EL (cell line): ENCODE data around the gene DRGX.
A peak's percentile ranks its signal among the peaks of the same experiment; 100 is the strongest.

ENCODE experiments used
- DNase-seq: peaks from one replicate; pipeline ENCODE4 v3.0.0-alpha.2; 2016

Gene DRGX

GRCh38 chr10:49333192-49333591 is 62.7 kb downstream of the DRGX start:
- DNase-seq = no peak

DNA sequence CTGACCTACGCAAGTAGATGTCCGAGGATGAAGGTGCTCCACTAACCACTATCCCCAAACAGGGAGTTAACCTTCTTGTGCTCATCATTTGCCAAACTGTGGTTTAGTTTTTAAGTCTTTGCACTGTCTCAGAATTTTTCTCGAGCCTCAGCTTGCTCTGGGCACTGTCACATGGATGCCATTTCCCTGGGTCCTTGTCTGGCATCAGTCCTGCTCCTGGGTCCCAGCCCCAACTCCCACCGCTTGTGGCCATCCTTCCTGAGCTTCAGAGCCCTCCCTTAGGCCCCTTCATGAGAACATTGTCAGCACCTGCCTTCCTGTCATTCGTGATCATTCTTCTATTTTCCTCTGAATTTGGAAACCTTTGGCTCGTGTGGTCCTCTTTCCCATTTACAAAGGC is 63.1 kb downstream of the DRGX start:
- no peak for DNase-seq

GRCh38 chr10:49332333-49332732 is 63.6 kb downstream of the DRGX start:
- DNase-seq = no peak

GRCh38 chr10:49331431-49331830 is 64.5 kb downstream of the DRGX start:
- DNase-seq = no peak

- no peak for DNase-seq
Measured at GRCh38 chr10:49330127-49330665, 65.7 kb downstream of the DRGX start.

DNA sequence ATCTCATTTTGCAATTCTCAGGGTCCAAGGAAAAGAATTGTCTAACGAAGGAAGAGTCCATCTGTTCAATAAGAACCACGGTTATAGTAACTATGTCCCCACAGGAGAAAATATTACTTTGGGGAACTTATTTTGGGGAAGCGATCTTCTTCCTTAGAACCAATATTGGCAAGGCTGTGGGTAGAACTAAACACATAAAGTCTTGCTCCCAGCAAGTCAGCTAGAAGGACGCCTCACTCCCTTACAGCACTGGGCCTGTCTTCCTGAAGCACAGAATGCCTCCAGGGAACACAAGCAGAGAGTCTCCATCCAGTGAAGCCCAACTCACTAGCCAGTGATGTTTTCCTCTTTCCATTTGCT is 66.8 kb downstream of the DRGX start:
- no peak for DNase-seq

GRCh38 chr10:49328401-49329145 is 67.3 kb downstream of the DRGX start:
- DNase-seq = no peak

DNA sequence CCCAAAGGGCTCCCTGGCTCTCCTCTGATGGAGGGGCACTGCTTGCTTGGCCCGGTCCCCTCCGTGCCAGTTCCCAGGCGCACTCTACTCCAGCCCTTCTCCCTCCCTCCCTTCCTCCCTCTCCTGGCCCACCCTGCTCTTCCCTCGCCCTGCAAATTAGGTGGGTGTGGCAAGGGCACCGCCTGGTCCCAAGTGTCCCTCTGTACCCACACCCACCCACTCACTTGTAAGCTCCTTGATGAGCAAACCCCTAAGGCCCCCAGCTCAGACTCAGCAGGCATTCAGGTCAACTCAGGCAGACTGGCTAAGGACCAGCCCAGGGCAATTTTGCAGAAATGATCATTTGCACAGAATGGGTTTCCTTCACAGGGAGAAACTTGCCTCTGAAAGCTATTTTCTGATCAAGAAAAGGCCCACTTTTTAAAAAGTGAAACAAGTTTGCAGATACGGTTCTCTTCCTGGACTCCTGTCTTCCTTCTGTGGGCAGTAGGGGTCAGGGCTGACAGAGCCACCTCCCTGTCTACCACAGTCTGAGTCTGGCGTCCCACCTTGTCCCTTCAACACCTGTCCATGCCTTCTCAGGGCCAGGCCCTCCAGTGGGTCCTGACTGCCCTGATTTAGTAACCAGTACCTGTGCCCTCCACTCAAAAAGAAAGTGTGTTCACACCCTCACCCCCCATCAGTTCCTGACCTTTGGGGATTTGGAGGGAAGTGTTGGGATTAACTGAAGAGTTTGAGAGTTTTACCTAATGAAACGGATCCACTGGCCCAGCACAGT is 68.7 kb downstream of the DRGX start:
- no peak for DNase-seq

- DNase-seq = no peak
Measured at GRCh38 chr10:49325916-49326783, 69.7 kb downstream of the DRGX start.

DNA sequence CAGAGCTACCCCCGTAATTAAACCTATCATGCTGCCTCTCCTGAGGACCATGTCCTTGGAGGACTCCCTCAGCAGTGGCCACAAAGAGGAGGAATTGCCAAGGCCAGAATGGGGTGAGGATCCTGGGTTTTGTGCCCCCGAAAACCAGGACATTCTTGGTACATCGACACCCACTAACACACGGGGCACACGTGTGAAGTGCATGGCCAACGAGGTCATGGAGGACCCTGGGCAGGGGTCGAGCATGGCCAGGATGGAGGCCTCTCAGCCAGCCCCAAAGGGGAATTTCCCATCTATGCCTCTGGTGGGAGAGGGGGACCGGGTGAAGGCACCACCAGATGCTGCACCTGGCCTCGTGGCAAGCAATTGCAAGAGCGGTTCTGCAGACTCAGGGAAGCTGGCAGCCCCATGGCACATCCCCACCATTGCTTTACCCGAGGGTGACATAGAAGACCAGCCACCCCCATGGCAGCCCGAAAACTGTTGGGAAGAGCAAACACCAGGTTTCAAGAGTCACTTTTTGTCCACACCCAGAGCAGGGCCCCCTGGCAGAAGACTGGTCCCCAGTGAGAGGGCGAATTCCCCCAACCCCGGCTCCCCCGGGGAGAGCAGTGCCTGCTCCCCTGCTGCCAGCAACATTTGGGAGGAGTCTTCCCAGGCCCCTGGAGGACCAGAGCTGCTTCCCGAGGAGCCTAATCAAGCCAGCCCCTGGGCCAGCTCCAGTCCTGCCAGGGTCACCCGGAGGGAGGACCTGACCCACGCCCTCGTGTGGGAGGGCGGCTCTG is 70.6 kb downstream of the DRGX start:
- no peak for DNase-seq

- peak; percentile 19 for DNase-seq
Measured at GRCh38 chr10:49324711-49325110, 71.2 kb downstream of the DRGX start.

DNA sequence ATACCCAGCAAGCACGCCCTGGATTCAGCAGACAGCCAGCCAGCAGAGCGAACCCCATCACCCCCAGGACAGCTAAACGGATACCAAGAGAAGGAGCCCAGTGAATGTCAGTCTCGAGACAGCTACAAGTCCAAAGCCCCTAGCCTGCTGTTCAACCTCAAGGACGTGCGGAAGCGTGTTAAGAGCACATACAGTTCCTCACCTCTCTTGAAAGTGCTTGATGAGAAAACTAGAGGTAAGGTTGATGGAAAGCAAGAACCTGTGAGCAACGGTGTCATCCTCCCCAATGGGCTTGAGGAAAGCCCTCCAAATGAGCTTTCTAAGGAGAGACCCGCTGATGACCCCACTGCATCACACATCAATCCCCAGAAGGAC is 72.0 kb downstream of the DRGX start:
- no peak for DNase-seq

GRCh38 chr10:49323171-49323895 is 72.6 kb downstream of the DRGX start:
- DNase-seq = no peak

- DNase-seq = no peak
Measured at GRCh38 chr10:49322371-49323170, 73.3 kb downstream of the DRGX start.

DNA sequence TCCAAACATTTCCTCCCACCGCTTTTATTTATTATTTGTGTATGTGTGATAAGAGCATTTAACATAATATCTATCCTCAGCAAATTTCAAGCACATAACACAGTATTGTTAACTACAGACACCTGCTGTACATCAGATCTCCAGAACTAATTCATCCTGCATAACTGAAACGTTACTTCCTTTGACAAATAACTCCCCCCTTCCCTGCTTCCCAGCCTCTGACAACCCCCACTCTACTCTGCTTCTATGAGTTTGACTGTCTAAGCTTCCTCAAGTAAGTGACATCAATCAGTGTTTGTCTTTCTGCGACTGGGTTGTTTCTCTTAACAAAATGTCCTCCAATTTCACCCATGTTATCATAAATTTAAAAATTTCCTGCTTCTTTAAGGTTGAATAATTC is 74.9 kb downstream of the DRGX start:
- no peak for DNase-seq

DNA sequence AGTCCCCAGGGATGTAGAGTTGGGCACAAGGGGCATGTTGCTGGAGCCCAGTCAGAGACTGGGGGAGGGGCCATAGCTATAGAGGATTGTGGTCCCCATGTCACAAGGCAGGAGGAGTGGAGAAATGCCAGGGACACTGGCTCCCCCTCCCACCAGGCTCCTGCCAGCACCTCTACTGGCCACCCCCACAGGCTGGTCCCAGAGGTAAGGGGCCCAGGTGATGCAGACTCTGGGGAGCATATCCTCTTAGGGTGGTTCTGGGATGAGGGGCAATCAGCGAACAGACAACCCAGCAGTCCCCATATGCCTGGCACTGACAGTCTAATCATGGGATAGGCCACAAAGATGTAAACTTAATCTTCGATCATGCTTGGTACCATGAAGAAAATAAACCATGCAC is 75.7 kb downstream of the DRGX start:
- no peak for DNase-seq

DNA sequence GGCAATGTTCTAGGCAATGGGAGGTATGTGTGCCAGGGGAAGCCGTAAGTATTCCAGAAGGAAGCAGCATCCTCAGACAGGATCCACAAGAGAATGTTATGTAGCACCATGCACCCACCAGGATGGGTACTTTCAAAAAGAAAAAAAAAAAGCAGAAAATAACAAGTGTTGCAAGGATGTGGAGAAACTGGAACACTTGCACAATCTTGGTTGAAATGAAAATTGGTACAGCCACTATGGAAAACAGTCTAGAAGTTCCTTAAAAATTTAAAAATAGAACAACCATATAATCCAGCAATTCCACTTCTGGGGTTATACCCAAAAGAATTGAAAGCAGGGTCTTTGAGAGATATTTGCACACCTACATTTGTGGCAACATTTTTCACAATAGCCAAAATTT is 76.7 kb downstream of the DRGX start:
- DNase-seq = no peak

DNA sequence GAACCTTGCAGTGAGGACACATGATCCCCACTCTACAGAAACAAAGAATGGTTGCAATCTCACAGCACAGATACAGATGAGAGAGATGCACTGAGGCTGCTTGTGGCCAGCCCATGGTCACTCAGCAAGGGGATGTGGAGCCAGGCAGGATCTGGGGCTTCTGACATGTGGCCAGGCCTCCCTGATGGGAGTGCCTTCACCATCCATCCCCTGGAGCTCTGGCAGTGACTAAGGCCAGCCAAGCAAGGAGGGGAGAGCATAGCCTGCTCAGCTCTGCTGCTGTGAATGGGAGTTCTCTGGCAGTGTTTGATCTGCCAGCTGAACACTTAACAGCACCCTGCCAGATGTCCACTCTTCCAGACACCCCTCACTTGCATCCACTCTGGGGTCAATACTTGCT is 77.1 kb downstream of the DRGX start:
- no peak for DNase-seq

GRCh38 chr10:49318028-49318427 is 77.9 kb downstream of the DRGX start:
- no peak for DNase-seq

DNA sequence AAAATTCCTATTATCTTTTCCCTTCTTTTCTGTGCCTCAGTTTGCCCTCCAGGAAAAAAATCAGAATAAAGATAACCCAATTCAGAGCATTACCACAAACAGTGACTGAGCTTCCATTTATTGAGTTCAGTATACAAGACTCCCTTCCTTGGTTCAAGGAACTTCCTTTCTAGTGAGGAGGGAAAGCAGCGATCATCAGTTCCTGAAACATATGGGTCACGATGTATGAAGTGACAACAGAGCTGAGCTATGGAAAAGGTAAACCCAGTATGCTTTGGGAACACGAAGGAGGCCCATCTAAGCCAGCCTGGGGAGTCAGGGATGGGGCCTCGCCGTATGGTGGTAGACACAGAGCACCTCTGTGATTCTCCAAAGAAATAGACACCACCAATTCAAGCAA is 81.1 kb downstream of the DRGX start:
- DNase-seq = no peak
